ENCODE results near the gene ICAM2.
"Not testable (repeated sequence)": the region's sequence is repeated elsewhere in the genome, so short reads cannot be mapped to it uniquely, and the experiment has no call there.

The ICAM2 gene

DNA sequence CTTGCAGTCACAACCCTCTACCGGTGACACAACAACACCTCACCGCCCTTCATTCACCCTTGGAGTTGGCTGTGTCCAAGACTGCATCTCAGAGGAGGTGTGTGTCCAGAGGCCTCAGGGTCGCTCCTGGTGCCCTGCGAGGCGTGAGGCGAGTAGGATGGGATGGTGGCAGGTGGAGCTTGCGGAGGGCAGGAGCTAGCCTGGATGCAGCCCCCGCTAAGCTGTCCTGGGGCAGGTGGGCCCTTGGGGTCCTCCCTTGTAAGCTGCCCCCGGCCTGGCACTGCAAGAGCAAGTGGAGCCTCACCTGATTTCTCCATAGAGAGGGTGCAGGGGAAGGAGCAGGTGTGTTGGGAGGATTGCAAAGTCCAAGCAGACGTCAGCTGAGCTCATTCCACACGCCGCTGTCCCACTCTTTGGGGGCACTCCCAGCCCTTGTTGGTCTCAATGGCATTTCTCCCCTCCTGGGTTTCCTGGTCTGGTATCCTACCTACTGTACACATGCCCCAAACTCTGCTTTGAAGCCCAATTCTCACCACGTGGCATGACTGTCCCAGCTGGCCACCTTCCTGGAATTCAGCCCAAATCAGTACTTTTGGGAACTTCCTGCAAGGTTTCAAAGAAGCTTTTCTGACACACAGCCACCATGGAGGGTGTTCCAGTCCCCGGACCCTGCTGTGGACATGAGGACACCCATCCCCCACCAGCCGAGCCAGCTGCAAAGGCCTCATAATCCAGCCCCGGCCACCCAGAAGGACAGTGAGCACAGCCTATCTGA is 18.1 kb upstream of the ICAM2 start:
- Mint-ChIP-seq H3K4me3 (no peak overlapping the region), H3K27ac (peak overlapping the region in 1 of 2 donors; percentile 59)

DNA sequence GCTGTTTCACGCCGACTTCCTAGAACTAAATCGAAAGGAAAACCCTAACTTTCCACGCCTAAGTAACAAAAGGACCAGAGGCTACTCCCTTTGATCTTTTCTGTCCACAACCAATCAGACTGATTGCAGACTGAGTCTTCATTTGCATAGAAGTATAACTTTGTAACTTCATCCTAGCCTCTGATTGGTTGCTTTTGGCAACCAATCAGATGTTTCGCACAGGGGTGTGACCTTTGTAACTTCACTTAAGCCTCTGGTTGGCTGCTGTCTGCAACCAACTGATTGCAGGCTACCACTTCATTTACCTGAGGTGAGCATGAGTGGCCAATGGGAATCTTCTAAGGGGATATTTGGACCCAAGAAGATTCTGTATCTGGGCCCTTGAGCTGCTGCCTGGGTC is 17.4 kb upstream of the ICAM2 start:
- Mint-ChIP-seq H3K27ac (peak overlapping the region; percentile 26 to 59), H3K27me3 (no peaks in the 10 kb centered on the region), H3K36me3 (ENCODE audit: insufficient read depth) (peaks cover 60% of the 10 kb centered on the region), H3K4me1 (ENCODE audit: low read depth in 2 of 2) (peaks cover 0 to 16% of the 10 kb centered on the region in 2 donors), H3K4me3 (no peak overlapping the region), H3K9me3 (no peaks in the 10 kb centered on the region)
- ATAC-seq (replicated peaks), result no peak
- no peak for DNase-seq

More for the DNA sequence above, 18.1 kb upstream of the ICAM2 start:
- no peak for ATAC-seq (replicated peaks)
- peaks cover 0 to 21% of the 10 kb centered on the region in 2 donors for H3K4me1 Mint-ChIP-seq (ENCODE audit: low read depth in 2 of 2)
- H3K27me3 Mint-ChIP-seq, result no peaks in the 10 kb centered on the region
- no peaks in the 10 kb centered on the region for H3K9me3 Mint-ChIP-seq
- H3K36me3 Mint-ChIP-seq (ENCODE audit: insufficient read depth), result peaks cover 67% of the 10 kb centered on the region
- DNase-seq, result no peak

DNA sequence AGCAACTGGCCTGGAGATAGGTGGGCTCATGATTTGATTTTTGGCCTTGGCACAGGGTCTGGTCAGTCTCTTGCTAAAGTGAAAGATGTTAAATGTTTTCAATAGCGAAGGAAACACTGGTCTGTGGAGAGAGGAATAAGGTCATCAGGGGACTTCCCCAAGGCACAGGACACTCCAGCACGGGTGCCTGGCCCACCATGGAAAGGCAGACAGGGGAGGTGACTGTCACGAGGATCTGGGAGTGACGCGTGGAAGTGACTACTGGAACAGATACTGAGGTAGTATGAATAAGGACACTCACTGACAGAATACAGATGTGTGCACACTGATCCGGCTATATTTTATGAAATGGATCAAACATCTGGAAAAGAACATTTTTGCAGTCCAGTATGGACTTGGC is 16.7 kb upstream of the ICAM2 start:
- Mint-ChIP-seq H3K27ac (peak overlapping the region; percentile 26 to 59), H3K4me3 (no peak overlapping the region), H3K9me3 (no peaks in the 10 kb centered on the region), H3K36me3 (ENCODE audit: insufficient read depth) (peaks cover 53% of the 10 kb centered on the region), H3K27me3 (no peaks in the 10 kb centered on the region), H3K4me1 (ENCODE audit: low read depth in 2 of 2) (peaks cover 0 to 15% of the 10 kb centered on the region in 2 donors)
- ATAC-seq (replicated peaks) (no peak), DNase-seq (no peak)

DNA sequence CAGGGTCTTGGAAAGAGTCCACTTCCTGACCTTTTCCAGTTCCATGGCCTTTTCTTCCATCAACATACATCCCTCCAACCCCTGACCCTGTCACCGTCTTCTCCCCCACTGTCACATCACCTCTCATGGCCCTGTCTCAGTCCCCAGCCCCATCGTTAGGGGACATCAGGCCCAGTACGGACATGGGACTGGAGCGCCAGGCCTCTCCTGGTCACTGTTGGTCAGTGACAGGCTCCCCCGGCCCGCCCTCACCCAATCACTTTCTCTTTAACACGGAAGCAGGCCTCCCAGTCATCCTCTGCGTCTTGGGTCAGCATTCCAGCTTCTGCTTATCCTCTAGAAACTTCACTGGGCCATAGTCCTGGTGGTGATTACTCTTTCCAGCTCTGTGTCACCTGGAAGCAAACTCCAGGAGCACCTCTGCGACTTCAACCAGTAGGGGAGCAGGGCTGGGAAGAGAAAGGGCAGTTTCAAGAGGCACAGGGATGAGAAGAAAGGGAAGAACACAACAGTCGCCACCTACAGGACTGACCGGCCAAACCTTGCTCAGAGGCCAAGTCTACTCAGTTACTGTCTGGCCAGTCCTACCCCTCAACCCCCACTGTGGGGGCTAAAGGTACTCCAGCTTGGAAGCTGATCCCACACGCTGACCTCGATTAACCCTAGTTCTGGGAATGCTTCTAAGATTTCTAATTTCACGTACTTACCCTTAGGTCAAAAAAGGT is 15.9 kb upstream of the ICAM2 start:
- no peaks in the 10 kb centered on the region for H3K9me3 Mint-ChIP-seq

DNA sequence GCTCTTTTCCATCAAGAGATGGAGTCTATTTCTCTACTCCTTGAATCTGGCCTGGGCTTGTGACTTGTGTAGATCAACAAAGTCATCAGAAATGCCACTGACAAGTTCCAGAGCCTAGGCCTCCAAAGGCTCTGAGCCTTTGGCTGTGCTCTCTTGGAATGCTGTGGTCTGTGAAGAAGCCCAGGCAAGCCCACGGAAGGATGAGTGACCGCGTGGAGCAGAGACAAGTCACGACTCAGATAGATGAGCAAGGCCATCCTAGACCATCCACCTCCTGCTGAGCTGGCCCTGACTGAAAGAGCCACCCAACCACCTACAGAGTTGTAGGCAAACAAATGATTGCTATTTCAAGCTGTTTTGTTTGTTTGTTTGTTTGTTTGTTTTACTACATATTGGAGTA is 11.6 kb upstream of the ICAM2 start:
- DNase-seq (no peak), ATAC-seq (replicated peaks) (no peak)
- Mint-ChIP-seq H3K4me3 (no peak overlapping the region), H3K36me3 (ENCODE audit: insufficient read depth) (peaks cover 10% of the 10 kb centered on the region), H3K27ac (no peak overlapping the region), H3K27me3 (no peaks in the 10 kb centered on the region), H3K4me1 (ENCODE audit: low read depth in 2 of 2) (peaks cover 0 to 8% of the 10 kb centered on the region in 2 donors), H3K9me3 (no peaks in the 10 kb centered on the region)

More for the DNA sequence above, 15.9 kb upstream of the ICAM2 start:
- Mint-ChIP-seq H3K36me3 (ENCODE audit: insufficient read depth) (peaks cover 45% of the 10 kb centered on the region), H3K4me3 (no peak overlapping the region), H3K27ac (peak overlapping the region in 1 of 2 donors; percentile 59), H3K27me3 (no peaks in the 10 kb centered on the region), H3K4me1 (ENCODE audit: low read depth in 2 of 2) (peaks cover 0 to 6% of the 10 kb centered on the region in 2 donors)
- ATAC-seq (replicated peaks) (no peak), DNase-seq (no peak)

DNA sequence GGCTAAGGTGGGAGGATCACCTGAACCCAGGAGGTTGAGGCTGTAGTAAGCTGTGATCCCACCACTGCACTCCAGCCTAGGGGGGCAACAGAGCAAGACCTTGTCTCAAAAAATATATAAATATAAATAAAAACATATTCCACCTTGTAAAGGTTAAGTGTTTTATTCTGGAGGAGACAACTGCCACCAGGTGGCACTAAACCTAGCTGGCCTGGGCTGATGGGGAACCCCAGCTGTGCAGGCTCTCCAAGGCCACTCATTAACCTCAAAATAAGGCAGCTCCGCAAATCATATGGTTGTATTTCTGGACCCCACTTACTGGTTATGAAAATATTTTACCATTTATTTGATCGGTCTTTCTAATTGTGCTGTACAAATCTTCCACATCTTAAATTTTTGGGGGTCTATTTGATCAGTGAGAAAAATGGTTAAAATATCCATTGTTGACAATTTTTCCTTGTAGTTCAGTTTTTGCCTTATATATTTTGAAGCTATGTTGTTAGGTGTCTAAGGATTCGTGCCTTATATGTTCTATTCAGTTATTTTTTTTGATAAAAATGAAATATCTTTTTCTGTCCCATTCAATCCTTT is 8.5 kb upstream of the ICAM2 start:
- peaks cover 22 to 27% of the 10 kb centered on the region in 2 donors for H3K4me1 Mint-ChIP-seq (ENCODE audit: low read depth in 2 of 2)
- no peak for ATAC-seq (replicated peaks)
- H3K27me3 Mint-ChIP-seq, result no peaks in the 10 kb centered on the region
- peaks cover 20% of the 10 kb centered on the region for H3K36me3 Mint-ChIP-seq (ENCODE audit: insufficient read depth)
- no peak overlapping the region for H3K4me3 Mint-ChIP-seq
- no peaks in the 10 kb centered on the region for H3K9me3 Mint-ChIP-seq
- H3K27ac Mint-ChIP-seq, result no peak overlapping the region
- DNase-seq, result peak; percentile 71 to 75 (median 73)

DNA sequence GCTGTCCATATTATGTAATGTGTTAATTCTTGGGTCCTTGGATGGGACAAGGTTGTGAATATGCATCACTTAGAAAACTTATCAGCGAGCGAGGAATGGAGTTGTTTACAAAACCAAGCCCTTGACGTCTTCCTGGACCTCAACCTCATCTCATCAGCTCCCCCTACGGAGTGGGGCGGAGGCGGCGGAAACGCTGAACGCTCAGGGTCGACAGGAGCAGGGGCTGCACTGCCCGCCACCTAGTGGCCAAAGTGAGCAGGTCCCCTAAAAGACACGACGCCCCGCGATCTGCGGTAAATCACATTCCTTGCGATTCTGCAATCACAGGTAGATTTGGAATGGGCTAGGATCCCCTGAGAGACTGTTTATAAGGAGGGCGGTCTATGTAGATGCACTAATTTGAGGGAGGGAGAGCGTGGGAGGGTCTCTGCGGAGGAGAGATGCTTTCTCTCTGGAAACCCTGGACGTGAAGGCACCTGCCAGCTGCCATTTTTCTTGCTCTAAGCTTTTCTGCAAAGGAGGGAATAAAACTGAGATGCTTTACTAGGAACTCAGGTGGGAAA is 5.4 kb upstream of the ICAM2 start:
- Mint-ChIP-seq H3K4me1 (ENCODE audit: low read depth in 2 of 2) (peaks cover 42 to 43% of the 10 kb centered on the region in 2 donors), H3K4me3 (peak overlapping the region; percentile 83 to 88), H3K36me3 (ENCODE audit: insufficient read depth) (peaks cover 28% of the 10 kb centered on the region), H3K27me3 (no peaks in the 10 kb centered on the region), H3K9me3 (no peaks in the 10 kb centered on the region), H3K27ac (peak overlapping the region; percentile 93 to 98)
- peak; percentile 93 to 95 (median 94) for DNase-seq
- peak; percentile 82 for ATAC-seq (replicated peaks)

DNA sequence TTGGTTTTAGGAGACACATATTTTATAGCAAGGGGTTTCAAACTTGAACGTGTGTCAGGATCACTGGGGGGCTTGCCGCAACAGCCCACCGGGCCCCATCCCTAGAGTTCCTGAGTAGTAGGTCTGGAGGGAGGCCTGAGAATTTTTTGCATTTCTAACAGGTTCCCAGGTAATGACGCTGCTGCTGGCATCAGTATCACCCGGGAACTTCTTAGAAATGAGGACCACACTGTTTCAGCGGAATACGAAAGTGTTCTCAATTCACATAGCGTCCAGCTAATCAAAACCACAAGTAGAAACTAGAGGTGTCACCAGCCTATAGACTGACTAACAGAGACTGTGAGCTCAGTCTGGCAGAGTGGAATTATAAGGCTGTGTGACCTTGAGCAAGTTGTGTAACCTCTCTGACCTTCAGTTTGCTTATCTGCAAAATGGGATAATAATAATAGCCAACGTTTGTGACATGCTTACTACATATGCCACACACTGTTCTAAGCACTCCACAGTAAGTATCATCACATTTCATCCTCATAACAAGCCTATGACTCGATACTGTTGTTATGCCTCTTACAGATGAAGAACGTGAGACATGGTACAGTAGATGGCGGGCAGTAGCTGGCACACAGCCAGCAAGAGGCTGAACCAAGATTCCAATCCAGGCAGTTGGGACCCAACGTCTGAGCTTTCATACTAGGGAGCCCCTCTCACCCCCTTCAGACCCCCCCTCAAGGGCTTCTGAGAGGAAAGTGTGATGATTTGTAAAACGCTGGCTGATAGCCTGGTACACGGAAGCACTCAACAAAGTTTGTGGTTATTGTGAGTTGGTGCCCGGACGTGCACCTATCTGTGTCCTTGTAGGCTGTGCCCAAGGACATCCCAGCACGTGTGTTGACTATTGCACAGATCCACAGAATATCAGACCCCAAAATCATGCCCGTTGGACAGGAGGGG is 4.6 kb upstream of the ICAM2 start:
- no peaks in the 10 kb centered on the region for H3K27me3 Mint-ChIP-seq
- no peaks in the 10 kb centered on the region for H3K9me3 Mint-ChIP-seq
- peak overlapping the region; percentile 93 to 98 for H3K27ac Mint-ChIP-seq
- H3K36me3 Mint-ChIP-seq (ENCODE audit: insufficient read depth), result peaks cover 35% of the 10 kb centered on the region
- ATAC-seq (replicated peaks) (peak; percentile 31), DNase-seq (peak in 2 of 3 experiments; percentile 26 to 30)
- H3K4me1 Mint-ChIP-seq (ENCODE audit: low read depth in 2 of 2), result peaks cover 42 to 46% of the 10 kb centered on the region in 2 donors
- H3K4me3 Mint-ChIP-seq, result peak overlapping the region; percentile 83 to 88

DNA sequence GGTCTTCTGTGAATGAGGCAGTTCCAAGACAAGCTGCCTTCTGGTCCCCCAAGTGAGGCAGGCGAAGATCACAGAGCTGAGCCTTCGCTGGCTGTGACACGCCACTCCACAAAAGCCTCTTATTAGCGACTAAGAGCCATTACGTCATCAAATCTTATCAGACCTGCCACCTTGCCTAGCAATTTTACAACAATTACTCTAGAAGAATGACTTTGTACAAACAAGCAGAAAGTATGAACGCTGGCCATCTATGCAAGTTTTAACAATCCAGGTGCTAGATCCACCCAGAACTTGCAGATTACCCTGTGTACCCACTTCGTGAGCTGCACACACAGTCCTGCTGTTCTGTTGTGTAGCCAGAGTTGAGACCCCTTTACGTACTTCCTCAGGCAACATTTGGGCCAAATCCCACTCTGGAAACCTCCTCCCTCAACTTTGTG is 3.8 kb upstream of the ICAM2 start:
- peak overlapping the region; percentile 83 to 88 for H3K4me3 Mint-ChIP-seq
- no peak for ATAC-seq (replicated peaks)
- H3K36me3 Mint-ChIP-seq (ENCODE audit: insufficient read depth), result peaks cover 44% of the 10 kb centered on the region
- H3K27ac Mint-ChIP-seq, result peak overlapping the region; percentile 93 to 98
- DNase-seq, result no peak
- H3K9me3 Mint-ChIP-seq, result no peaks in the 10 kb centered on the region
- peaks cover 42 to 48% of the 10 kb centered on the region in 2 donors for H3K4me1 Mint-ChIP-seq (ENCODE audit: low read depth in 2 of 2)
- H3K27me3 Mint-ChIP-seq, result no peaks in the 10 kb centered on the region

DNA sequence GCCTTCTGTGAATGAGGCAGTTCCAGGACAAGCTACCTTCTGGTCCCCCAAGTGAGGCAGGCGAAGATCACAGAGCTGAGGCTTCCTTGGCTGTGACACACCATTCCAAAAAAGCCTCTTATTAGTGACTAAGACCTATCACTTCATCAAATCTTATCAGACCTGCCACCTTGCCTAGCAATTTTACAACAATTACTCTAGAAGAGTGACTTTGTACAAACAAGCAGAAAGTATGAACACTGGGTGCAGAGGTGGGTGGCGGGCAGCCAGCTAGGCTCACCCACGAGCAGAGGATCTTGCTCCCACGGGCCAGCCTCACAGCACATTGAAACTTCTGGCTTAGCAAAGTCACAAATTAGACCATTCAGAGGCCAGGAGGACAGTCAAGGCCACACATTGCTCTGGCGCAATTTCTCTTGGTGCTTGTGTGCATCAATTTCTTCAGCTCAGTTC is 2.2 kb upstream of the ICAM2 start:
- ATAC-seq (replicated peaks), result no peak
- Mint-ChIP-seq H3K27me3 (no peaks in the 10 kb centered on the region), H3K27ac (peak overlapping the region; percentile 91 to 99)

DNA sequence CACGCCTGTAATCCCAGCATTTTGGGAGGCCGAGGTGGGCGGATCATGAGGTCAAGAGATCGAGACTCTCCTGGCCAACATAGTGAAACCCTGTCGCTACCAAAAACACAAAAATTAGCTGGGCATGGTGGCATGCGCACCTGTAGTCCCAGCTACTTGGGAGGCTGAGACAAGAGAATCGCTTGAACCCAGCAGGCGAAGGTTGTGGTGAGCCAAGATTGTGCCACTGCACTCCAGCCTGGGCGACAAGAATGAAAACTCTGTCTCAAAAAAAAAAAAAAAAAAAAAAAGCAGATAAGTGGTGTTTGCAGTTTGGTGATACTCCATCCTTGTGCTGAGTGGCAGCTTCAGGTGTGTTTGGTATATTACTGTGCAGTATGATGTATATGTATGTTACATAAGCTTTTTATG is 877 bp downstream of the ICAM2 start:
- ATAC-seq (replicated peaks) (peak; percentile 8), DNase-seq (peak in 1 of 3 experiments; percentile 20)
- H3K9me3 Mint-ChIP-seq, H3K27me3 Mint-ChIP-seq: not testable (repeated sequence)
- peaks cover 49 to 68% of the 10 kb centered on the region in 2 donors for H3K4me1 Mint-ChIP-seq (ENCODE audit: low read depth in 2 of 2)
- peak overlapping the region; percentile 91 to 92 for H3K4me3 Mint-ChIP-seq
- H3K27ac Mint-ChIP-seq, result peak overlapping the region; percentile 98 to 99
- H3K36me3 Mint-ChIP-seq (ENCODE audit: insufficient read depth), result peaks cover 40% of the 10 kb centered on the region

More for the DNA sequence above, 2.2 kb upstream of the ICAM2 start:
- no peak for DNase-seq
- H3K4me1 Mint-ChIP-seq (ENCODE audit: low read depth in 2 of 2), result peaks cover 48 to 59% of the 10 kb centered on the region in 2 donors
- H3K4me3 Mint-ChIP-seq, result peak overlapping the region; percentile 6 to 43
- no peaks in the 10 kb centered on the region for H3K9me3 Mint-ChIP-seq
- peaks cover 49% of the 10 kb centered on the region for H3K36me3 Mint-ChIP-seq (ENCODE audit: insufficient read depth)

DNA sequence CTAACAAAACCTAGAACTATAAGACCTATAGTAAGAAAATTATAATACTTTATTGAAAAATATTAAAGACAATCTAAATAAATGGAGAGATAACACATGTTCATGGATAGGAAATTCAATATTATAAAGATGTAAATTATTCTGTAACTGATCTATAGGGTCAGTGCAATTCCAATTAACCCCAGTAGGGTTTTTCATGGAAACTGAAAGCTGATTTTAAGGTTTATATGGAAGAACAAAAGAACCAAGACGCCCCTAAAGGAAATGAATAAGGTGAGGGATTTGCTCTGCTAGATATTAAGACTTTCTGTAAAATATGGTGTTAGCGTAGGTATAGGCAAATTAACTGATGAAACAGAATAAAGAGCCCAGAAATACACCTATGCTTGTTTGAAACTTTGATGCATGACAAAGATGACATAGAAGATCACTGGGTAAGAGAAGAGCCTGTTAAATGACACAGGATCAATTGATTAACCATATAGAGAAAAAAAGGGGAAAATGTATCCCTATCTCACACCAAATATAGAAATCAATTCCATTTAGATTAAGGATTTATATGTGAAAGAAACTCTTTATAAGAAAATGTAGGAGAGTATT is 3.0 kb downstream of the ICAM2 start:
- Mint-ChIP-seq H3K27ac (peak overlapping the region; percentile 98 to 100), H3K27me3 (no peaks in the 10 kb centered on the region), H3K4me3 (peak overlapping the region; percentile 91 to 92), H3K36me3 (ENCODE audit: insufficient read depth) (peaks cover 49% of the 10 kb centered on the region), H3K4me1 (ENCODE audit: low read depth in 2 of 2) (peaks cover 46 to 69% of the 10 kb centered on the region in 2 donors), H3K9me3 (no peaks in the 10 kb centered on the region)
- no peak for DNase-seq
- no peak for ATAC-seq (replicated peaks)
